Measurements from ENCODE around the gene TP53AIP1. TPM values are rescaled to one million over a fixed set of nuclear protein-coding genes. Genes with fewer than 3 reads are reported as not detected.

Gene TP53AIP1
- total RNA-seq, 1 donor from 2014 or later = not detected

GRCh38 chr11:128896356-128896755 lies 46.3 kb downstream of the TP53AIP1 start:
- H3K27ac ChIP-seq = no peak overlapping the region
- H3K79me2 ChIP-seq (ENCODE audit: low read depth) = no peaks in the 10 kb centered on the region
- no peak overlapping the region for H3K4me2 ChIP-seq
- Mint-ChIP-seq H3K27ac (no peak overlapping the region), H3K4me3 (no peak overlapping the region), H3K9me3 (no peaks in the 10 kb centered on the region), H3K36me3 (no peaks in the 10 kb centered on the region), H3K27me3 (ENCODE audit: insufficient read depth, low read depth) (peaks cover 26% of the 10 kb centered on the region), H3K4me1 (peaks cover 31% of the 10 kb centered on the region)
- H3K27me3 ChIP-seq = peaks cover 84% of the 10 kb centered on the region
- no peak overlapping the region for H2AFZ ChIP-seq (replicated peaks)
- H3K36me3 ChIP-seq = no peaks in the 10 kb centered on the region
- H3K4me3 ChIP-seq = no peak overlapping the region
- peaks cover 28% of the 10 kb centered on the region for H3F3A ChIP-seq (ENCODE audit: low read depth)
- H4K20me1 ChIP-seq (ENCODE audit: low read depth) = peaks cover 30% of the 10 kb centered on the region
- H3K9me3 ChIP-seq (ENCODE audit: low read depth) = no peaks in the 10 kb centered on the region
- no peak overlapping the region for H3K9ac ChIP-seq
- no peak for DNase-seq (ENCODE audit: low spot score)
- peaks cover 25% of the 10 kb centered on the region for H3K4me1 ChIP-seq
- TF ChIP-seq CTCF (IDR thresholded peaks at IDR 0.05) (no peak), EZH2phosphoT487 (IDR thresholded peaks at IDR 0.05) (no peak), EZH2 (IDR thresholded peaks at IDR 0.05) (no peak)

- H3K27ac ChIP-seq = no peak overlapping the region
- H3K27me3 ChIP-seq = peaks cover 84% of the 10 kb centered on the region
- Mint-ChIP-seq H3K27ac (no peak overlapping the region), H3K4me1 (peaks cover 32% of the 10 kb centered on the region), H3K4me3 (no peak overlapping the region), H3K36me3 (no peaks in the 10 kb centered on the region), H3K9me3 (no peaks in the 10 kb centered on the region), H3K27me3 (ENCODE audit: insufficient read depth, low read depth) (peaks cover 21% of the 10 kb centered on the region)
- H3K4me3 ChIP-seq = no peak overlapping the region
- peaks cover 28% of the 10 kb centered on the region for H3F3A ChIP-seq (ENCODE audit: low read depth)
- peaks cover 25% of the 10 kb centered on the region for H3K4me1 ChIP-seq
- no peak overlapping the region for H2AFZ ChIP-seq (replicated peaks)
- peaks cover 25% of the 10 kb centered on the region for H4K20me1 ChIP-seq (ENCODE audit: low read depth)
- H3K4me2 ChIP-seq = no peak overlapping the region
- H3K36me3 ChIP-seq = no peaks in the 10 kb centered on the region
- H3K9me3 ChIP-seq (ENCODE audit: low read depth) = no peaks in the 10 kb centered on the region
- TF ChIP-seq CTCF (IDR thresholded peaks at IDR 0.05) (no peak), EZH2phosphoT487 (IDR thresholded peaks at IDR 0.05) (no peak), EZH2 (IDR thresholded peaks at IDR 0.05) (no peak)
- no peaks in the 10 kb centered on the region for H3K79me2 ChIP-seq (ENCODE audit: low read depth)
- no peak for DNase-seq (ENCODE audit: low spot score)
- no peak overlapping the region for H3K9ac ChIP-seq
These were observed 47.1 kb downstream of the TP53AIP1 start for GRCh38 chr11:128895526-128895925.

- no peaks in the 10 kb centered on the region for H3K36me3 ChIP-seq
- Mint-ChIP-seq H3K9me3 (no peaks in the 10 kb centered on the region), H3K4me1 (peaks cover 31% of the 10 kb centered on the region), H3K27me3 (ENCODE audit: insufficient read depth, low read depth) (peaks cover 22% of the 10 kb centered on the region), H3K36me3 (no peaks in the 10 kb centered on the region), H3K27ac (no peak overlapping the region), H3K4me3 (no peak overlapping the region)
- no peak overlapping the region for H3K9ac ChIP-seq
- H3K4me3 ChIP-seq = no peak overlapping the region
- peaks cover 30% of the 10 kb centered on the region for H3F3A ChIP-seq (ENCODE audit: low read depth)
- TF ChIP-seq CTCF (IDR thresholded peaks at IDR 0.05) (no peak), EZH2 (IDR thresholded peaks at IDR 0.05) (no peak), EZH2phosphoT487 (IDR thresholded peaks at IDR 0.05) (no peak)
- peaks cover 29% of the 10 kb centered on the region for H4K20me1 ChIP-seq (ENCODE audit: low read depth)
- peaks cover 84% of the 10 kb centered on the region for H3K27me3 ChIP-seq
- no peaks in the 10 kb centered on the region for H3K9me3 ChIP-seq (ENCODE audit: low read depth)
- no peak overlapping the region for H3K27ac ChIP-seq
- no peaks in the 10 kb centered on the region for H3K79me2 ChIP-seq (ENCODE audit: low read depth)
- DNase-seq (ENCODE audit: low spot score) = no peak
- H3K4me2 ChIP-seq = no peak overlapping the region
- peaks cover 33% of the 10 kb centered on the region for H3K4me1 ChIP-seq
- H2AFZ ChIP-seq (replicated peaks) = no peak overlapping the region
These were observed 48.0 kb downstream of the TP53AIP1 start for GRCh38 chr11:128894685-128895084.
